HepG2 (cell line): ENCODE measurements around the gene PLGRKT. TPM values are rescaled to one million over a fixed set of nuclear protein-coding genes. Genes with fewer than 3 reads are reported as not detected.

Source experiments
- ATAC-seq: fragments of 200-7000 bp; cut with Tn5 transposase; 3 replicates; pipeline ENCODE4 v1.9.1; 2020; ENCODE audit warnings: mild to moderate bottlenecking, moderate library complexity
- BruUV-seq: library from RNA; stranded (reverse); fragments of 400-500 nt; replicated peaks from 2 replicates; lab custom pipeline; 2021; lab: Mats Ljungman, UMichigan
- CTCF ChIA-PET: fragments of 300-600 bp; formaldehyde crosslinking; extraction: SDS; loops from one replicate; lab custom pipeline; 2021; ENCODE audit warnings: low total read pairs, inconsistent platforms, low intra/inter-chr PET ratio; lab: Yijun Ruan, JAX
- POLR2A ChIA-PET: fragments of 350-600 bp; sonication (Branson Sonifier 250); formaldehyde crosslinking; loops from one replicate; lab custom pipeline; 2020; ENCODE audit warnings: antibody characterized with exemption, inconsistent platforms; lab: Yijun Ruan, JAX
- DNase-seq: peaks from one replicate; pipeline ENCODE4 v3.0.0-alpha.2; 2015; ENCODE audit warnings: low spot score
- FAIRE-seq: peaks from 3 replicates; lab custom pipeline; 2011; peaks lifted over from hg19 to GRCh38; lab: Jason Lieb, UNC
- H2AFZ ChIP-seq: one replicate; pipeline ENCODE4 v1.6.1; 2011; ENCODE audit warnings: low read length, inconsistent platforms
- H3K27ac ChIP-seq: fragments of 300-600 bp; 3 replicates; pipeline ENCODE4 v1.8.0; 2011; ENCODE audit warnings: mixed run types, mild to moderate bottlenecking, mixed read lengths, low read length, inconsistent platforms; ENCODE audit not compliant: insufficient read depth; ENCODE audit errors: extremely low read length
- H3K27me3 ChIP-seq, 2 experiments: fragments of 200-600 bp in 1 of 2; 2 replicates in 1 of 2; 3 replicates in 1 of 2; pipeline versions ENCODE4 v1.6.0 to v1.8.0; 2011; ENCODE audit warnings: low read length in 2 of 2, mild to moderate bottlenecking in 2 of 2, moderate library complexity in 2 of 2, inconsistent platforms in 1 of 2; ENCODE audit not compliant: insufficient read depth in 2 of 2, control insufficient read depth in 1 of 2
- H3K36me3 ChIP-seq, 2 experiments: fragments of 200-600 bp in 1 of 2; replicated peaks in 1 of 2; 2 replicates in 1 of 2; 3 replicates in 1 of 2; pipeline versions ENCODE4 v1.5.1 to v1.8.0; 2011; ENCODE audit warnings: low read length in 2 of 2, inconsistent platforms in 1 of 2; ENCODE audit not compliant: insufficient read depth in 2 of 2, control insufficient read depth in 1 of 2
- H3K4me1 ChIP-seq: 2 replicates; pipeline ENCODE4 v1.5.1; 2012; ENCODE audit warnings: low read length, inconsistent platforms; ENCODE audit not compliant: insufficient read depth
- H3K4me2 ChIP-seq: 2 replicates; pipeline ENCODE4 v1.6.0; 2011; ENCODE audit warnings: low read depth, low read length, inconsistent platforms
- H3K4me3 ChIP-seq, 3 experiments: fragments of 200-600 bp in 1 of 3; sonication (generic), shearing (Covaris generic) in 1 of 3; replicated peaks in 1 of 3; 2 replicates each; pipeline ENCODE4 v1.5.1; 2011 to 2016; ENCODE audit warnings: low read length in 3 of 3, inconsistent platforms in 2 of 3, low read depth in 2 of 3, mild to moderate bottlenecking in 2 of 3, control low read depth in 1 of 3, mixed read lengths in 1 of 3; ENCODE audit not compliant: insufficient read depth in 1 of 3
- H3K79me2 ChIP-seq: one replicate; pipeline ENCODE4 v1.6.1; 2011; ENCODE audit warnings: low read length, inconsistent platforms; ENCODE audit not compliant: insufficient read depth
- H3K9ac ChIP-seq: 2 replicates; pipeline ENCODE4 v1.6.0; 2011; ENCODE audit warnings: mild to moderate bottlenecking, low read depth, low read length, inconsistent platforms; ENCODE audit not compliant: insufficient read depth
- H3K9me3 ChIP-seq: 2 replicates; pipeline ENCODE4 v1.5.1; 2012; ENCODE audit warnings: mild to moderate bottlenecking, low read length
- H4K20me1 ChIP-seq: 2 replicates; pipeline ENCODE4 v1.6.0; 2011; ENCODE audit warnings: inconsistent platforms, mild to moderate bottlenecking, low read length, moderate library complexity; ENCODE audit not compliant: insufficient read depth
- FLYWCH1 ChIP-seq: sonication (generic); formaldehyde crosslinking; IDR thresholded peaks from 2 replicates; pipeline ENCODE4 v1.8.1; 2023; ENCODE audit warnings: mild to moderate bottlenecking, missing genetic modification reagents
- GABPB1 ChIP-seq: IDR thresholded peaks from 2 replicates; pipeline ENCODE4 v1.6.1; 2016; ENCODE audit warnings: mild to moderate bottlenecking, missing genetic modification reagents, moderate library complexity, missing compliant biosample characterization
- TCF7L2 ChIP-seq: IDR thresholded peaks from 2 replicates; pipeline ENCODE4 v1.6.1; 2011; ENCODE audit warnings: mild to moderate bottlenecking, low read depth, low read length, moderate library complexity
- ZBTB3 ChIP-seq: sonication (generic); formaldehyde crosslinking; IDR thresholded peaks from 2 replicates; pipeline ENCODE4 v1.4.0; 2020; ENCODE audit warnings: low read depth, mild to moderate bottlenecking, moderate library complexity, missing genetic modification reagents, borderline replicate concordance
- ZFYVE20 ChIP-seq: sonication (generic); formaldehyde crosslinking; IDR thresholded peaks from 2 replicates; pipeline ENCODE4 v1.8.0; 2023; ENCODE audit warnings: low read depth, mild to moderate bottlenecking, moderate library complexity, missing genetic modification reagents, borderline replicate concordance
- ZIK1 ChIP-seq: sonication (generic); formaldehyde crosslinking; IDR thresholded peaks from 2 replicates; pipeline ENCODE4 v1.5.0; 2020; ENCODE audit warnings: mild to moderate bottlenecking, low read depth, missing genetic modification reagents, borderline replicate concordance
- ZMYM2 ChIP-seq: sonication (generic); formaldehyde crosslinking; IDR thresholded peaks from 2 replicates; pipeline ENCODE4 v1.8.0; 2022; ENCODE audit warnings: mild to moderate bottlenecking, missing genetic modification reagents
- ZNF30 ChIP-seq: sonication (generic); formaldehyde crosslinking; IDR thresholded peaks from 2 replicates; pipeline ENCODE4 v1.5.0; 2020; ENCODE audit warnings: mild to moderate bottlenecking, missing genetic modification reagents
- ZNF543 ChIP-seq: sonication (generic); formaldehyde crosslinking; IDR thresholded peaks from 2 replicates; pipeline ENCODE4 v1.4.0; 2020; ENCODE audit warnings: mild to moderate bottlenecking, missing genetic modification reagents
- ZNF570 ChIP-seq: sonication (generic); formaldehyde crosslinking; IDR thresholded peaks from 2 replicates; pipeline ENCODE4 v1.4.0; 2020; ENCODE audit warnings: mild to moderate bottlenecking, missing genetic modification reagents, borderline replicate concordance
- ZNF709 ChIP-seq: sonication (generic); formaldehyde crosslinking; IDR thresholded peaks from 2 replicates; pipeline ENCODE4 v1.5.0; 2020; ENCODE audit warnings: mild to moderate bottlenecking, missing genetic modification reagents
- ZNF75D ChIP-seq: sonication (generic); formaldehyde crosslinking; IDR thresholded peaks from 2 replicates; pipeline ENCODE4 v1.8.1; 2023; ENCODE audit warnings: missing genetic modification reagents, mild to moderate bottlenecking, borderline replicate concordance
- ZNF790 ChIP-seq: sonication (generic); formaldehyde crosslinking; IDR thresholded peaks from 2 replicates; pipeline ENCODE4 v1.8.0; 2022; ENCODE audit warnings: missing genetic modification reagents, mild to moderate bottlenecking, borderline replicate concordance
- whole genome bisulfite sequencing: methylation state at CpG from one replicate; pipeline ENCODE4 v1.1.6; 2017; ENCODE audit warnings: low lambda C conversion rate; 5-methylcytosine and 5-hydroxymethylcytosine counted together
- in situ Hi-C: cut with HindIII; loops from 2 replicates; pipeline ENCODE4 v1.10.0; 2017; ENCODE audit warnings: low pct_unique_long_range_greater_than_20kb; ENCODE audit not compliant: extremely low pct_ligation_motif_present
- intact Hi-C: fragments of 100-400 bp; cut with micrococcal nuclease; formaldehyde crosslinking; loops from one replicate; pipeline ENCODE4 v1.10.0; 2022; ENCODE audit not compliant: unreplicated experiment
- polyA plus RNA-seq, 8 experiments: library from polyadenylated mRNA; depleted of rRNA in 3 of 8; stranded (reverse) in 7 of 8; unstranded in 1 of 8; fragments of >200 nt; fragmentation: Illumina TruSeq in 4 of 8; extraction: Trizol in 4 of 8; gene quantifications; 2 replicates each; pipeline versions ENCODE4 v1.2.1 to v1.2.3, GENCODE V29; 2011 to 2016; ENCODE audit warnings: low read depth in 4 of 8, missing spikeins in 1 of 8, mixed read lengths in 1 of 8; ENCODE audit not compliant: insufficient read depth in 1 of 8
- total RNA-seq, 5 experiments: library from RNA; depleted of rRNA; stranded (reverse); fragments of >200 nt; fragmentation: Illumina TruSeq; extraction: Trizol; gene quantifications; 2 replicates each; pipeline ENCODE4 v1.2.3, GENCODE V29; 2016; ENCODE audit warnings: low read depth in 1 of 5
- TF ChIP-seq, protein P1 (sequence below): IDR thresholded peaks from 2 replicates; pipeline ENCODE4 v1.6.1; 2016
- TF ChIP-seq, protein P2 (sequence below): sonication (generic); formaldehyde crosslinking; IDR thresholded peaks from 2 replicates; pipeline ENCODE4 v1.4.0; 2020; ENCODE audit warnings: mild to moderate bottlenecking, low read depth, missing genetic modification reagents

Gene PLGRKT
- total and polyA plus RNA-seq, 2 of the 13 experiments (the other 11 are each of a cell fraction or from before 2014, with no cell fraction given), result 5.0 to 15.8 TPM

DNA sequence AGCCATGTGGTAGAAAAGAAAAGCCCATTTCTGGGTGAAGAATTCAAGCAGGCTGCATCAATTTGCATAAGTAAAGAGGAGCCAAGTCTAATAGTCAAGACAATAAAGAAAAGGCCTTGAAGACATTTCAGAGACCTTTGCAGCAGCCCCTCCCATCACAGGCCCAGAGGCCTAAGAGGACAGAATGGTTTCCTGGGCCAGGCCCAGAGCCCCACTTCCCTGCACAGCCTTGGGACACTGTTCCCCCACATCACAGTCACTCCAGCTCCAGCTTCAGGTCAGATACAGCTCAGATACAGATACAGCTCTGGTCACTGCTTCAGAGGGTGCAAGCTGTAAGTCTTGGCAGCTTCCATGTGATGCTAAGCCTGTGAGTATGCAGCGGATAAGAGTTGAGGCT is 29.1 kb downstream of the PLGRKT start:
- 100% methylated on average over 1 of the region's 1 CpG for WGBS
- H3K4me2 ChIP-seq, result no peak overlapping the region
- no peaks in the 10 kb centered on the region for H3K79me2 ChIP-seq
- BruUV-seq, result no TSS peak
- no peak overlapping the region for H3K27ac ChIP-seq
- ATAC-seq (no peak), FAIRE-seq (no peak), DNase-seq (no peak)
- no peak overlapping the region for H3K9ac ChIP-seq
- in situ Hi-C loops (no loop called here), intact Hi-C loops (no loop called here)
- H3K27me3 ChIP-seq, result no peaks in the 10 kb centered on the region
- H2AFZ ChIP-seq, result no peak overlapping the region
- H3K9me3 ChIP-seq, result peaks cover 16% of the 10 kb centered on the region
- H4K20me1 ChIP-seq, result no peaks in the 10 kb centered on the region
- no peaks in the 10 kb centered on the region for H3K36me3 ChIP-seq
- CTCF ChIA-PET, result no interaction called here
- POLR2A ChIA-PET, result no interaction called here
- no peak overlapping the region for H3K4me3 ChIP-seq
- H3K4me1 ChIP-seq, result no peaks in the 10 kb centered on the region
- TF ChIP-seq ZFYVE20 (CRISPR knock-in tag) (no peak), TCF7L2 (no peak), ZIK1 (CRISPR knock-in tag) (no peak), ZNF570 (CRISPR knock-in tag) (no peak)
- TF ChIP-seq, protein P1, sequence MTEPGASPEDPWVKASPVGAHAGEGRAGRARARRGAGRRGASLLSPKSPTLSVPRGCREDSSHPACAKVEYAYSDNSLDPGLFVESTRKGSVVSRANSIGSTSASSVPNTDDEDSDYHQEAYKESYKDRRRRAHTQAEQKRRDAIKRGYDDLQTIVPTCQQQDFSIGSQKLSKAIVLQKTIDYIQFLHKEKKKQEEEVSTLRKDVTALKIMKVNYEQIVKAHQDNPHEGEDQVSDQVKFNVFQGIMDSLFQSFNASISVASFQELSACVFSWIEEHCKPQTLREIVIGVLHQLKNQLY (CRISPR knock-in tag), result no peak
- TF ChIP-seq, protein P2, sequence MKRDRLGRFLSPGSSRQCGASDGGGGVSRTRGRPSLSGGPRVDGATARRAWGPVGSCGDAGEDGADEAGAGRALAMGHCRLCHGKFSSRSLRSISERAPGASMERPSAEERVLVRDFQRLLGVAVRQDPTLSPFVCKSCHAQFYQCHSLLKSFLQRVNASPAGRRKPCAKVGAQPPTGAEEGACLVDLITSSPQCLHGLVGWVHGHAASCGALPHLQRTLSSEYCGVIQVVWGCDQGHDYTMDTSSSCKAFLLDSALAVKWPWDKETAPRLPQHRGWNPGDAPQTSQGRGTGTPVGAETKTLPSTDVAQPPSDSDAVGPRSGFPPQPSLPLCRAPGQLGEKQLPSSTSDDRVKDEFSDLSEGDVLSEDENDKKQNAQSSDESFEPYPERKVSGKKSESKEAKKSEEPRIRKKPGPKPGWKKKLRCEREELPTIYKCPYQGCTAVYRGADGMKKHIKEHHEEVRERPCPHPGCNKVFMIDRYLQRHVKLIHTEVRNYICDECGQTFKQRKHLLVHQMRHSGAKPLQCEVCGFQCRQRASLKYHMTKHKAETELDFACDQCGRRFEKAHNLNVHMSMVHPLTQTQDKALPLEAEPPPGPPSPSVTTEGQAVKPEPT (CRISPR knock-in tag), result no peak
- TF ChIP-seq, all 625 proteins: peak for 0

DNA sequence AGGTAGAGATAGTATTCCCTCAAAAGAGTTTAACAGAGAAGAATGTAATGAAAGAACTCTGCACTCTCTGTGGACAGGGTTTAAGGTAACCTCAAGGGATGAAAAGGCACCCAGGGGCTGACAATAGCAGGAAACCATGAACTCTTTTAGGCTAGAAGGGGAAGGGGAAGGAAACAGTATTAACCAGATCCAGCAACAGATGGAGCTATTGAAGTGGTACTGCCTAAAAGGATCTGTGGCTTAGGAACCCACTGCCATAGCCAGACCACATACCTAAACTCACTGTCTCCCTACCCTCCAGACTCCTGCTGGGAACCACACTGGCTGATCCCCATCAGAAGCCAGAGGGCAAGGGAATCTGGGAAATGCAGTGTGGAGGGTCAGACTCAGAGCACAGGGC is 35.5 kb downstream of the PLGRKT start:
- DNase-seq (no peak), ATAC-seq (no peak), FAIRE-seq (no peak)
- in situ Hi-C loops (no loop called here), intact Hi-C loops (no loop called here)
- no TSS peak for BruUV-seq
- no peak overlapping the region for H3K4me3 ChIP-seq
- H2AFZ ChIP-seq, result no peak overlapping the region
- H3K9ac ChIP-seq, result no peak overlapping the region
- H3K9me3 ChIP-seq, result no peaks in the 10 kb centered on the region
- no peaks in the 10 kb centered on the region for H4K20me1 ChIP-seq
- H3K27ac ChIP-seq, result no peak overlapping the region
- no peaks in the 10 kb centered on the region for H3K79me2 ChIP-seq
- no peaks in the 10 kb centered on the region for H3K4me1 ChIP-seq
- H3K4me2 ChIP-seq, result no peak overlapping the region
- ChIA-PET POLR2A (no interaction called here), CTCF (no interaction called here)
- no peaks in the 10 kb centered on the region for H3K27me3 ChIP-seq
- H3K36me3 ChIP-seq, result no peaks in the 10 kb centered on the region
- TF ChIP-seq ZNF709 (CRISPR knock-in tag) (no peak), ZBTB3 (CRISPR knock-in tag) (no peak), ZNF543 (CRISPR knock-in tag) (no peak), ZNF75D (no peak), ZNF30 (CRISPR knock-in tag) (no peak), GABPB1 (CRISPR knock-in tag) (no peak), ZMYM2 (CRISPR knock-in tag) (no peak), FLYWCH1 (CRISPR knock-in tag) (no peak), ZNF790 (no peak)
